Panc1 (cell line): ENCODE data around the gene GBA3. TPM values are rescaled to one million over a fixed set of nuclear protein-coding genes. Genes with fewer than 3 reads are reported as not detected.

Experiments used
- ATAC-seq: fragments of 200-7000 bp; cut with Tn5 transposase; 2 replicates; pipeline ENCODE4 v1.9.1; 2020; ENCODE audit warnings: mild to moderate bottlenecking, moderate library complexity
- BruUV-seq: library from RNA; stranded (reverse); fragments of 400-500 nt; replicated peaks from 2 replicates; lab custom pipeline; 2021; lab: Mats Ljungman, UMichigan
- CTCF ChIA-PET: fragments of 300-600 bp; sonication (Branson Sonifier 250); formaldehyde crosslinking; loops from one replicate; lab custom pipeline; 2022; ENCODE audit warnings: antibody characterized with exemption; lab: Charles Lee
- POLR2A ChIA-PET: fragments of 300-600 bp; sonication (Branson Sonifier 250); formaldehyde crosslinking; loops from one replicate; lab custom pipeline; 2022; ENCODE audit warnings: antibody characterized with exemption; lab: Charles Lee
- DNase-seq: peaks from one replicate; pipeline ENCODE4 v3.0.0-alpha.2; 2010; ENCODE audit warnings: low read depth, low spot score
- H3K27ac ChIP-seq: 2 replicates; pipeline ENCODE4 v1.5.1; 2011; ENCODE audit warnings: mild to moderate bottlenecking, low read length, inconsistent platforms
- H3K27me3 ChIP-seq: fragments of 200-500 bp; sonication (Bioruptor generic); 2 replicates; pipeline ENCODE4 v1.6.0; 2014; ENCODE audit warnings: low read length, inconsistent platforms; ENCODE audit not compliant: control insufficient read depth, insufficient read depth
- H3K36me3 ChIP-seq: fragments of 200-500 bp; sonication (Bioruptor generic); 2 replicates; pipeline ENCODE4 v1.5.1; 2014; ENCODE audit warnings: inconsistent platforms, mild to moderate bottlenecking, low read length, moderate library complexity; ENCODE audit not compliant: control insufficient read depth, insufficient read depth
- H3K4me1 ChIP-seq: 2 replicates; pipeline ENCODE4 v1.5.1; 2011; ENCODE audit warnings: inconsistent platforms, mild to moderate bottlenecking, low read length, moderate library complexity; ENCODE audit not compliant: control insufficient read depth, insufficient read depth
- H3K4me3 ChIP-seq, 2 experiments: 2 replicates each; pipeline ENCODE4 v1.5.1; 2011 to 2012; ENCODE audit warnings: low read depth in 2 of 2, low read length in 2 of 2, mild to moderate bottlenecking in 2 of 2, inconsistent platforms in 1 of 2, moderate library complexity in 1 of 2
- H3K9me3 ChIP-seq: fragments of 200-500 bp; sonication (Bioruptor generic); 2 replicates; pipeline ENCODE4 v1.5.1; 2014; ENCODE audit warnings: low read depth, mild to moderate bottlenecking, inconsistent platforms, low read length, moderate library complexity; ENCODE audit not compliant: control insufficient read depth, insufficient read depth
- CTCF ChIP-seq: fragments of 450-650 bp; IDR thresholded peaks from 2 replicates; pipeline ENCODE4 v1.5.1; 2017; ENCODE audit warnings: mild to moderate bottlenecking
- POLR2AphosphoS5 ChIP-seq: IDR thresholded peaks from 2 replicates; pipeline ENCODE4 v1.6.1; 2012; ENCODE audit warnings: mild to moderate bottlenecking, low read depth, low read length, moderate library complexity
- REST ChIP-seq, 2 experiments: IDR thresholded peaks; 2 replicates each; pipeline ENCODE4 v1.6.1; 2011 to 2012; ENCODE audit warnings: low read depth in 2 of 2, control low read depth in 1 of 2, low read length in 1 of 2, mild to moderate bottlenecking in 1 of 2, moderate library complexity in 1 of 2; ENCODE audit not compliant: insufficient read depth in 1 of 2
- SIN3A ChIP-seq: IDR thresholded peaks from 2 replicates; pipeline ENCODE4 v1.6.1; 2012; ENCODE audit warnings: low read depth, mild to moderate bottlenecking, low read length, moderate library complexity, borderline replicate concordance; ENCODE audit not compliant: insufficient read depth
- TCF7L2 ChIP-seq: IDR thresholded peaks from 2 replicates; pipeline ENCODE4 v1.6.1; 2011; ENCODE audit warnings: mild to moderate bottlenecking, low read depth, low read length, inconsistent platforms
- in situ Hi-C: cut with HindIII; loops from 2 replicates; pipeline ENCODE4 v1.10.0; 2016; ENCODE audit warnings: low sequenced_read_pairs, low pct_unique_long_range_greater_than_20kb
- intact Hi-C: fragments of 100-400 bp; cut with micrococcal nuclease; formaldehyde crosslinking; loops from one replicate; pipeline ENCODE4 v1.10.0; 2022; ENCODE audit not compliant: unreplicated experiment
- total RNA-seq: library from RNA; stranded (reverse); gene quantifications from one replicate; pipeline ENCODE4 v1.2.1, GENCODE V29; 2021; ENCODE audit not compliant: unreplicated experiment

GBA3 gene
- total RNA-seq, 1 experiment from 2014 or later, result not detected

- no peaks in the 10 kb centered on the region for H3K9me3 ChIP-seq
- TF ChIP-seq CTCF (no peak), TCF7L2 (no peak), SIN3A (no peak)
- H3K36me3 ChIP-seq, result no peaks in the 10 kb centered on the region
- in situ Hi-C loops (no loop called here), intact Hi-C loops (no loop called here)
- DNase-seq, result no peak
- no peak overlapping the region for H3K27ac ChIP-seq
- no peaks in the 10 kb centered on the region for H3K27me3 ChIP-seq
- H3K4me3 ChIP-seq, result no peak overlapping the region
- BruUV-seq, result no TSS peak
- CTCF ChIA-PET, result no interaction called here
- POLR2A ChIA-PET, result no interaction called here
- H3K4me1 ChIP-seq, result no peaks in the 10 kb centered on the region
- ATAC-seq, result no peak
Measured at GRCh38 chr4:22780317-22780716, 87.6 kb downstream of the GBA3 start.

- no peaks in the 10 kb centered on the region for H3K36me3 ChIP-seq
- ATAC-seq (no peak), DNase-seq (no peak)
- H3K4me1 ChIP-seq, result no peaks in the 10 kb centered on the region
- intact Hi-C loops (no loop called here), in situ Hi-C loops (no loop called here)
- H3K27me3 ChIP-seq, result no peaks in the 10 kb centered on the region
- no peaks in the 10 kb centered on the region for H3K9me3 ChIP-seq
- no peak for TF ChIP-seq SIN3A
- TF ChIP-seq REST (IDR thresholded peaks at IDR 0.05; ENCODE audit: insufficient read depth in 1 of 2, low read depth in 2 of 2, low read length in 1 of 2), result no peak
- no peak for TF ChIP-seq CTCF
- no peak for TF ChIP-seq TCF7L2
- TF ChIP-seq POLR2AphosphoS5, result no peak
- BruUV-seq, result no TSS peak
- POLR2A ChIA-PET, result no interaction called here
- no peak overlapping the region for H3K27ac ChIP-seq
- CTCF ChIA-PET, result no interaction called here
- no peak overlapping the region for H3K4me3 ChIP-seq
Measured at GRCh38 chr4:22780797-22781196, 88.1 kb downstream of the GBA3 start.
